Lower leg skin (tissue), 3 donors: ENCODE results near the gene TPRG1L.

Source experiments
- POLR2A ChIP-seq, 2 donors: fragments of 450-650 bp; IDR thresholded peaks; one replicate each; pipeline ENCODE4 v1.6.1; 2016 to 2017; ENCODE audit warnings: antibody characterized with exemption in 2 of 2, mild to moderate bottlenecking in 1 of 2, moderate library complexity in 1 of 2
- TF ChIP-seq, protein P1 (sequence below), 3 donors: fragments of 450-650 bp; IDR thresholded peaks; one replicate each; pipeline ENCODE4 v1.5.1; 2016; ENCODE audit warnings: antibody characterized with exemption in 3 of 3, mild to moderate bottlenecking in 3 of 3, moderate library complexity in 2 of 3

DNA sequence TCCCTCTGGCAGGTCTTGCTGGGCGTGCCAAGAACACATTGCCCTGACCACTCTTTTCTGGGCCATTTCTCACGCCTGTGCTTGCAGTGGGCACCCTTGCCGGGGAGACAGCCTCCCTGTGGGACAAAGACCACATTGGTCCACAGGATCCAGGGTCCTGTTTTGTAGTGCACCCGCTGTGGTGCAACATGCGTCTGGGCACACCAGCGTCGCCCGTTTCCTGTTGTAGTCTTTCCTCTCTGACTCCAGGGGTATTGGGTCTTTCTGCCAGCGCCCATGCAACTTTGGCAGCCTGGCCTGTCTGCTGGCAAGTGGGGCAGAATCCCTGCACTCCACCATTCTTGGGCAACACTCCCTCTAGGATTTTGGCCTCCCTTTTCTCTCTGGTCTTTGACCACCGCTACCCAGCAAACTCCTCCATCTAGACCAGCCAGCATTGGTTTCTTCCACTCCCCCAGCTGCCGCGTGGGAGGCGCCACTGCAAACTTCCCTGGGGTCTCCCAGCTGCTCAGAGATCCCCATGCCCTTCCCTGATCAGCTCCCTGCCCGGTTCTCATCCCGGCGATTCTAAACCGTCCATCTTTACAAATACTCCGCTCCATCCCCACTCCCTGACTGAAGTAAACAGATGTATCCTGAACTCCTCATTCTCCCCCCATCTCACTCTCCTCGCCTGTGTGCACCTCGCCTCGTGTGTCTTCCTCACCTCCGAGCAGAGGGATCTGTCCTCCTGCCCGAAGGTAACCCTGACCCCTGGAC, 1.2 kb upstream of the TPRG1L start:
- TF ChIP-seq, protein P1, sequence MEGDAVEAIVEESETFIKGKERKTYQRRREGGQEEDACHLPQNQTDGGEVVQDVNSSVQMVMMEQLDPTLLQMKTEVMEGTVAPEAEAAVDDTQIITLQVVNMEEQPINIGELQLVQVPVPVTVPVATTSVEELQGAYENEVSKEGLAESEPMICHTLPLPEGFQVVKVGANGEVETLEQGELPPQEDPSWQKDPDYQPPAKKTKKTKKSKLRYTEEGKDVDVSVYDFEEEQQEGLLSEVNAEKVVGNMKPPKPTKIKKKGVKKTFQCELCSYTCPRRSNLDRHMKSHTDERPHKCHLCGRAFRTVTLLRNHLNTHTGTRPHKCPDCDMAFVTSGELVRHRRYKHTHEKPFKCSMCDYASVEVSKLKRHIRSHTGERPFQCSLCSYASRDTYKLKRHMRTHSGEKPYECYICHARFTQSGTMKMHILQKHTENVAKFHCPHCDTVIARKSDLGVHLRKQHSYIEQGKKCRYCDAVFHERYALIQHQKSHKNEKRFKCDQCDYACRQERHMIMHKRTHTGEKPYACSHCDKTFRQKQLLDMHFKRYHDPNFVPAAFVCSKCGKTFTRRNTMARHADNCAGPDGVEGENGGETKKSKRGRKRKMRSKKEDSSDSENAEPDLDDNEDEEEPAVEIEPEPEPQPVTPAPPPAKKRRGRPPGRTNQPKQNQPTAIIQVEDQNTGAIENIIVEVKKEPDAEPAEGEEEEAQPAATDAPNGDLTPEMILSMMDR (IDR thresholded peaks at IDR 0.05), result no peak
- no peak for TF ChIP-seq POLR2A (IDR thresholded peaks at IDR 0.05)
